Measurements from ENCODE around the gene GATA2.

Gene GATA2

DNA sequence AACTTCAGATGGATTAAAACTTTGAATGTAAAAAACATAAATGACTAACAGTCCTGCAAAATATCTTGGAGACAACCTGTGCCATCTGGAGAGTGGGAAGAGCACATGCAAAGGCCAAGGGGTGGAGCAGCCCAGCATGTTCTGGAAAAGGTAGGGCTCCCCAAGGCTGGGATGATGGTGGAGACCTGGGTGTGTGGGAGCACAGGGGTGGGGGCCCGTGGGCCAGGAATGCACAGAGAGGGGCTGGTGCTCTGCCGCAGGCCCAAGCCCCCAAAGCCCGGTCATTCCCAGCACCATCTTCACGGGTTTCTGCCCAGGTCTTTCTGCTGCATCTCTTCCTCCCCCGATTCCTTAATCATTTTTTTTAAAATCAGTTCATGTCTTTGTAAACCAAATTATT, 9.7 kb upstream of the GATA2 start:
- DNase-seq (ENCODE audit: low read depth in 1 of 2, low spot score in 1 of 2), result no peak

DNA sequence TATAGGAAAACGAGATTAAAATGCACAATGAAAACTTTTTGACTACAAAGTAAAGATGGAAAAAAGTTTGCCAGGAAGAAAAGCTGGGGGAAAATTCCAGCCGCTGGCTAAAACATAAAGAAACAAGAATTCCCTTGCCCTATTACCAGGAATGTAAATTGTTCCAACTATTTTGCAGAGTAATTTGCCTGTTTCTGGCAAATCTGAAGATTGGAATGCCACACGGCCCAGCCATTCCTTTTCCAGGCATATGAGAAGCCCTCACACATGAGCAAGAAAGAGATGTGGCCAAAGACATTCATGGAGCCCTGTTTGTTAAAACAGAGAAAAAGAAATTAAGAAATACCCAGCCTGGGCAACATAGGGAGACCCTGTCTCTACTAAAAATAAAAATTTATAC, 8.4 kb upstream of the GATA2 start:
- DNase-seq (ENCODE audit: low read depth in 1 of 2, low spot score in 1 of 2), result no peak

GRCh38 chr3:128500556-128500955, 7.6 kb upstream of the GATA2 start:
- no peak for DNase-seq (ENCODE audit: low read depth in 1 of 2, low spot score in 1 of 2)

GRCh38 chr3:128499724-128500275, 6.8 kb upstream of the GATA2 start:
- no peak for DNase-seq (ENCODE audit: low read depth in 1 of 2, low spot score in 1 of 2)

GRCh38 chr3:128498901-128499530, 6.0 kb upstream of the GATA2 start:
- DNase-seq (ENCODE audit: low read depth in 1 of 2, low spot score in 1 of 2), result no peak

GRCh38 chr3:128498127-128498626, 5.2 kb upstream of the GATA2 start:
- no peak for DNase-seq (ENCODE audit: low read depth in 1 of 2, low spot score in 1 of 2)

DNA sequence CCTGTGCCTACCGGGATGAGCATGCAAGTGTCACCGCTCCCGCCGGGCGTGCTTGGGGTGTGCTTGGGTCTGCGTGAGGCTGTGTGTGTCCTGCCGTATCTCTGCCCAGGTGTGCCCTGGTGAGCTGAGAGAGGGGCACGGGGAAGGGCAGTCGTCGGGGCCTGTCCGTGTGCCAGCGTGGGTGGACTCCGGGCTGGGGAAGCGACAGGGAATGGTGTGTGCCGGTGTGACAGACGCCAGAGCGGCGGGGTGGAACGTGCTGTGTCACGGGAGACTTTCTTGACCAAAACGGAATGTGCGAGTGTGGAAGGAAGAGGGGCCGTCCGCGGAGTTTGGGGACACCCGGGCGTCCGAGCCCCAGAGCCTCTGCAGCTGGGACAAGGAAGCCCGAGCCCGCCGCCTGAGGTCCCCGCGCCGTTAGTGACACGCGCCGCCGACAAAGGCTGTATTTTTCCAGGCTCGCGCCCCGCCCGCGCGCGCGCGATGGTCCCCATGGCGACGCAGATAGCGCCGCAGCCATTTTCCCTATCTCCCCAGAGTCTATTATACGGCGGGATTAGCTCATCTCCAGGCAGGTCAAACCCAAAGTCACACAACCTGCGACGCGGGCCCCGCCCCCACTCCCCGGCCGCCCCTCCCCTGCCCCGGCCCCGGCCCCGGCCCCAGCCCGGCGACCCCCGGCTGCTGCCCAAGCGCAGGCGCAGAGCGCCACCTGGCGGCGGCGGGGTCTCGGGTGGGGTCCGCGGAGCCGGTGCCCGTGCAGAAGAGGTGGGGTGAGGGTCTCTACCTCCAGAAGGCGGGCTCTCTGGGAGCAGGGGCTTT, 4.5 kb upstream of the GATA2 start:
- peak; percentile 51 to 60 for DNase-seq (ENCODE audit: low read depth in 1 of 2, low spot score in 1 of 2)

- no peak for DNase-seq (ENCODE audit: low read depth in 1 of 2, low spot score in 1 of 2)
Measured at GRCh38 chr3:128496602-128497304, 3.8 kb upstream of the GATA2 start.

- DNase-seq (ENCODE audit: low read depth in 1 of 2, low spot score in 1 of 2), result no peak
Measured at GRCh38 chr3:128496019-128496601, 3.1 kb upstream of the GATA2 start.

DNA sequence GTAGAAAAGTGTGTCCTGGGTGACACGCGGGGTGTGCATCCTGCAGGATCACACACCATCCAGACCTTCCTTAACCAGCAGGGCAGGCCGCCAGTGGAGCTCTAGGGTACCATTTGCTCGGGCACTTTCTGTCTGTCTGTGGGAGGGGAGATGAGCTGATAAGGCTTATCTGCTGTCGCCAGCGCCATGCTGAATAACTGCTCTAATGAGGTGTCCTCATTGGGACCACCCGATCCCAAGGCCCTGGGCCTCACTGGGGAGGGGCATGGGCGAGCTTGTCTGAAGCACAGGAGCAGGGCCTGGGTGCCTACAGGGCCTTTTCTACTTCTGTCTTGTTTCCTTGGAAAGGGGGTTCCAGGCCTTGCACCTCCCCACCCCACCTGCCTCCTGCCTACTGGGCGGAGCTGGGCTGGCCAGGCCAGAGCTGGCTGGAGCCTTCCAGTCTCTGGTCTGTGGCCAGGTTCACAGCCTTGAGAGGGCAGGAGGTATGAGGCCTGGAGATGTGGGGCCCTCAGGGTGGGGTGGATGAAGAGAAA, 2.5 kb upstream of the GATA2 start:
- DNase-seq (ENCODE audit: low read depth in 1 of 2, low spot score in 1 of 2), result no peak

DNA sequence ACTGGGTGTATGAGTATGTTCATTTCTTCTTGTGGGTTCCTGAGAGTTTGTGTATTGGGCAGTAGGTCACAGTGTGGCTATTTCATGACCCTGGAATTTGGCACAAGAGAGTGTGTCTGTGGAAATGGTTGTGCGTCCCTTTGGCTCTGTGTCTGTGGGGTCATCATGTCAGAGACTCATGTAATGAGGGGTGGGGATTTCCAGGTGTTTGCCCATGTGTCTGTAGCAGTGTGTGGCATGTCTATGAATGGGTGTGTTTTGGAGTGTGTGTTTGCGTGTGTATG, 1.3 kb upstream of the GATA2 start:
- no peak for DNase-seq (ENCODE audit: low read depth in 1 of 2, low spot score in 1 of 2)

GRCh38 chr3:128493570-128494366, 767 bp upstream of the GATA2 start:
- no peak for DNase-seq (ENCODE audit: low read depth in 1 of 2, low spot score in 1 of 2)

DNA sequence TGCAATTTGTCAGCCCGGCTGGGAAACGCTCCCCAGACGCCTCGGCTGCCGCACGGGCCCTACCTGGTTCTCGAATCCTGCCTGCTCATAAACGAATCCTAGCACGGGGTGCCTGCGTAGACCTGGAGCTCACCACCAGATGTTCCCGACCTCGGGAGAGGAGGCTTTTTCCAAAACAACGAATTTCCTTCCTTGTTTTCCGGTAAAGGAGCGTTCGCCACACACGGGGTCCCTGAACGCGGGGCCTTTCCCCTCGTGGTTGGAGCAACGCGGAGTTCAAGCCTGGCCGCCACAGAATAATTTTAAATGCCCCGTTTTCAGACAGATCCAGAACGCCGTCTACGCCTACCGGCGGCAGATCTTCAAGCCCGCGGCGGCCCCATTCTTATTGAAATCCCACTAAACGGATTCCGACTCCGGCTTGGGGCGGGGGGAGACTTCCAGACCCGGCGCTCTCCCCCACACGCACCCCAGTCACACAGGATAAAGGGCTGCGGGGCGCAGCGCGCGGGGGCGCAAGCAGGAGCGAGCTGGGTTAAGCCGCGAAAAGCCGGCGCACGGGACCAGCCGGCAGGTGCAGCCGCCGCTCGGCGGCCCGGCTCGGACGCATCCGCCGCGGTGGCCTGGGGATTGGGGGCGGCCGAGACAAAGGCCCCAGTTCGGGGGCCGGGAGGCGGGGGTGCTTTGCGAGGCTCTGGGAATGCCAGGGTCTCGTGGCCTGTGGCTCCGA, 895 bp downstream of the GATA2 start:
- DNase-seq (ENCODE audit: low read depth in 1 of 2, low spot score in 1 of 2), result no peak

DNA sequence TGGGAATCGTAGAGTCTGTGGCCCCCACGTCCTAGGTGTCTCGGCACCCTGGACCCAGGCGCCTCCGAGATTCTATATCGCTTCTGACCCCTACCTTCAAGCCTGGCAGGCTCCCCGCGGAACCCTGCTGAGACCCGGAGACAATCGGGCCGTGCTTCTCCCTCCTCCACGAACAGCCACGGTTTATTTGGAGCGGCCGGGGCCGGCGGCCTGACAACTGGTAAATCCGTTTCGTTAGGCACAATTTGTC, 1.4 kb downstream of the GATA2 start:
- DNase-seq (ENCODE audit: low read depth in 1 of 2, low spot score in 1 of 2), result no peak

DNA sequence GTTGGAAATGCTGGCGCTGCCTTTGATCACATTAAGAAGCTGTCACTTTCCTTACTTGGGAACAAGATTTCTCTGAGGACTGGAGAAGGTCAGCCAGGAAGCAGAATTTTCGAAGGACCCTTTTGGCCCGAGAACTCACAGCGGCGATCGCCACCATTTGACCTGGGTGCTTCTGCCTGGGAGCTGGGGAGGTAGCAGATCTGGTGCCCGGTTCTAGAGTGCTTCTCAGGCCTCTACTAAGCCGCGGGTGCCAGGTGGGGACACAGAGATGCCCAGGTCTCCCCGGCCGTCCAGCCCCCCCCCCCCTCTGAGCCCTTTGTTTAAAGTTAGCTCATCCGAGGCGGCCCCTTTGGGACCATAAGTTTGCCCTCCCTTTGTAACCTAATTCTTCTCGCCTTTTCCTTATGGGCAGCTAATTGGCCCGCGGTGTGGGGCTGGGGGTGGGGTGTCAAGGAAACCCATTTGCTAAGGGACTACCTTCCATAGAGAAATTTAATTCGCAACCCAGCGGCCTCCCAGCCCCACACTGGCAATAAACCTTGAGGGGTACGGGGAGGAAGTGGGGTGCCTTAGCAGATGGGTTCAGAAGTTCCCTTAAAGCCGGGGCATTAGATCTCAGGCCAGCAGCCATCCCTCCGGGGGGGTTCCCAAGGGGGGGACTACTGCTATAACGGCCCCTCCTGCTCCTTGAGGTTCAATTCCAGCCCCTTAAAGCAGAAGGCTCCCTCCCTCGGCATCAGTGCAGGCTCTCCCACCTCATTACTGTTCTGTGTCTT, 1.9 kb downstream of the GATA2 start:
- DNase-seq (ENCODE audit: low read depth in 1 of 2, low spot score in 1 of 2), result no peak

GRCh38 chr3:128490650-128490914, 2.4 kb downstream of the GATA2 start:
- no peak for DNase-seq (ENCODE audit: low read depth in 1 of 2, low spot score in 1 of 2)

DNA sequence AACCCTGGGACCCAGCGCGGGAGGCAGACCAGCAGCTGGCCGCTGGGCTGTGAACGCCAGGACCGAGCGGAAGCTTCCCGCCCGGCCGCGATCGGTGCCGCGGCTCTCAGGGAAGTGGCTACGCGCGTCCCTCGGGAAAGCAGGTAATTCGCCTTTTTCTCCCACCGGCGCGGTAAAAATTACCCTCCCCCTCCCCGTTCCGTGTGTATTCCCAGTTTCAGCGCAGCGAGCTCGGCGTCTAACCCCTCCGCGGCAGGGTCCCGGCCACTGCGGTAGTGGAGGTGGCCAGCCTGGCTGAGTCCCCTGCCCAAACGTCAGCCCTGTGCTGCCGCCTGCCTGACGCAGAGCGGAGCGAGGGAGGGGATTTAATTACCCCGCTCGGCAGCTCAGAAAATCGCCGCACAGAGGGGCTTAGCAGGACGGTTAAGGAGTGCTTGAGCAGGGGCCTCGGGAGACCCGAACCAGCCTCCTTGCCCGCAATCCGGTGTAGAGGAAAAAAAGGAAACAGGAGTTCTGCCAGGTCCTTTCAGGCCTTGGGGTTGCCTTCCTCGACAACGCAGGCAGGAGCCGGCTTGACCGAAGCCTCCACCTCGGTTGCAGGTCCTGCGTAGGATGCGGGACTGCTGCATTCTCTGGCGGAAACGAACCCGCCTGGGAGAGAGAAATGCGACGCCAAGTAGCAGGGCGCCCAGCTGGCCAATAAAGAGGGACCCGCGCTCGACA, 2.9 kb downstream of the GATA2 start:
- DNase-seq (ENCODE audit: low read depth in 1 of 2, low spot score in 1 of 2), result no peak

- DNase-seq (ENCODE audit: low read depth in 1 of 2, low spot score in 1 of 2), result no peak
Measured at GRCh38 chr3:128489674-128489926, 3.4 kb downstream of the GATA2 start.

DNA sequence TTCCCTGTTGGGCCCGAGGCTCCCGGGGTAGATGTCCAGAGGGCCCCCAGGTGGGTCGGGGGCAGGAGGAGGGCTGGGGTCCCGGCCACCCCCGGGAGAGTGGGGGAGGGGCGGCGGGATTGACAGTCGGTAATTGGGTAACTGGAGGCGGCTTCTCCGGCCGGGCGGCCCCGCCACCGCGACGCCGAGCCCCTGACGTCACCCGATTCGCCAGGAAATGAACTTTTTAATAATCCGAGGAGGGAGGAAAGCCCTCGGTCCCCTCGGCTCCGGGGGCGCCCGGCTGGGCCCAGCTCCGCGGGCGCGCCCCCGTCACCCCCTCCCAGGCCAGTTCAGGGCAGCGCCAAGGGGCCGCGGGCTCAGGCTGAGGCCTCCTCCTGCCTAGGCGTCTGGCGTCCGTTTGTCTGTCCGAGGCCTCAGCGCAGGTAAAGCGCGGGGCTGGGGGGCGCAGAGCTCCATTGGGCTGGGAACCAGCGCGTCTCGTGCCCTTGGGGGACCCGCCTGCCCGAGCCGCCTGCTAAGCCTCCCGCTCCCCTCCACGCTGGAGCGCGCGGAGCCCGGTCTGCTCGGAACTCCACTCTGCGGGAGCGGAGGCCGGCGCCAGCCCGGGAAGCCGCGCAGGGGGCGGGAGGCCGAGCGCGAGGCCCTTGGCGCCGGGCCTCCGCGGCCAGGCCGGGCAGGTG, 3.9 kb downstream of the GATA2 start:
- DNase-seq (ENCODE audit: low read depth in 1 of 2, low spot score in 1 of 2), result no peak

Measured in stimulated activated CD4-positive, alpha-beta T cell treated with anti-CD3 and anti-CD28 coated beads, Interleukin-15, amount 100 ng/mL, for 1 hour (primary cell).